ENCODE results near the gene KCTD13. TPM values are rescaled to one million over a fixed set of nuclear protein-coding genes. Genes with fewer than 3 reads are reported as not detected.
A peak's percentile ranks its signal among the peaks of the same experiment; 100 is the strongest.
"Not testable (repeated sequence)": the region's sequence is repeated elsewhere in the genome, so short reads cannot be mapped to it uniquely, and the experiment has no call there.

The KCTD13 gene
- 3.9 and 4.2 TPM in 2 replicates for total RNA-seq

- DNase-seq (ENCODE audit: low read depth in 2 of 2): peak; percentile 66 to 85
Measured at GRCh38 chr16:29925781-29926710, at the start of gene KCTD13. Gene KCTD13 (minus strand): TSS chr16:29926226. CDS start chr16:29926033, 193 bp downstream.

- DNase-seq (ENCODE audit: low read depth in 2 of 2): no peak
Measured at GRCh38 chr16:29975134-29975538, 49.1 kb upstream of the KCTD13 start.

- peak; percentile 68 to 93 for DNase-seq (ENCODE audit: low read depth in 2 of 2)
Measured at GRCh38 chr16:29974291-29975133, 48.5 kb upstream of the KCTD13 start.

- peak; percentile 98 to 100 for DNase-seq (ENCODE audit: low read depth in 2 of 2)
Measured at GRCh38 chr16:29973384-29974246, 47.6 kb upstream of the KCTD13 start, which contains the start of gene TAOK2. Gene TAOK2 (plus strand): TSS chr16:29973868. CDS start chr16:29977773, 3,905 bp downstream.

GRCh38 chr16:29972992-29973383, 47.0 kb upstream of the KCTD13 start:
- no peak for DNase-seq (ENCODE audit: low read depth in 2 of 2)

GRCh38 chr16:29972500-29972899, 46.5 kb upstream of the KCTD13 start:
- DNase-seq (ENCODE audit: low read depth in 2 of 2): no peak

GRCh38 chr16:29971304-29971703, 45.3 kb upstream of the KCTD13 start:
- no peak for DNase-seq (ENCODE audit: low read depth in 2 of 2)

- DNase-seq (ENCODE audit: low read depth in 2 of 2): no peak
Measured at GRCh38 chr16:29968205-29968604, 42.2 kb upstream of the KCTD13 start.

GRCh38 chr16:29963021-29963743, 37.2 kb upstream of the KCTD13 start:
- no peak for DNase-seq (ENCODE audit: low read depth in 2 of 2)

GRCh38 chr16:29962344-29962994, 36.4 kb upstream of the KCTD13 start:
- DNase-seq (ENCODE audit: low read depth in 2 of 2): peak in 1 of 2 donors; percentile 42

- DNase-seq (ENCODE audit: low read depth in 2 of 2): peak; percentile 68 to 87
Measured at GRCh38 chr16:29961479-29962343, 35.7 kb upstream of the KCTD13 start, which contains the start of gene TMEM219. Gene TMEM219 (plus strand): TSS chr16:29962079. CDS start chr16:29963144, 1,065 bp downstream.

- no peak for DNase-seq (ENCODE audit: low read depth in 2 of 2)
Measured at GRCh38 chr16:29961127-29961478, 35.1 kb upstream of the KCTD13 start.

GRCh38 chr16:29959821-29960220, 33.8 kb upstream of the KCTD13 start:
- DNase-seq (ENCODE audit: low read depth in 2 of 2): not testable (repeated sequence)

- DNase-seq (ENCODE audit: low read depth in 2 of 2): no peak
Measured at GRCh38 chr16:29959293-29959692, 33.3 kb upstream of the KCTD13 start.

GRCh38 chr16:29958756-29959155, 32.7 kb upstream of the KCTD13 start:
- no peak for DNase-seq (ENCODE audit: low read depth in 2 of 2)

GRCh38 chr16:29951625-29952365, 25.8 kb upstream of the KCTD13 start:
- no peak for DNase-seq (ENCODE audit: low read depth in 2 of 2)

GRCh38 chr16:29950806-29951461, 24.9 kb upstream of the KCTD13 start:
- DNase-seq (ENCODE audit: low read depth in 2 of 2): no peak

GRCh38 chr16:29947897-29948296, 21.9 kb upstream of the KCTD13 start:
- DNase-seq (ENCODE audit: low read depth in 2 of 2): no peak

All from dermis microvascular lymphatic vessel endothelial cell (primary cell).